OCI-LY3 (cell line): ENCODE data around the gene CLEC14A.

ENCODE experiments used
- CTCF ChIP-seq: fragments of 200-600, 300-600 bp; sonication (generic); IDR thresholded peaks from 2 replicates; pipeline ENCODE4 v1.5.1; 2014; ENCODE audit warnings: antibody characterized with exemption, low read length, low read depth
- EZH2phosphoT487 ChIP-seq: fragments of 200-600 bp; shearing (Covaris generic); IDR thresholded peaks from 2 replicates; pipeline ENCODE4 v1.6.1; 2018; ENCODE audit warnings: antibody characterized with exemption, mixed run types, low read depth

- TF ChIP-seq CTCF (no peak), EZH2phosphoT487 (no peak)
Observed at GRCh38 chr14:38286452-38286851, 30.6 kb upstream of the CLEC14A start.
